AG04450 (cell line): Measurements from ENCODE around the gene PLXNA4. TPM values are rescaled to one million over a fixed set of nuclear protein-coding genes. Genes with fewer than 3 reads are reported as not detected.

ENCODE experiments used
- CTCF ChIA-PET: fragments of 300-600, 350-600 bp; formaldehyde crosslinking; extraction: SDS; loops from one replicate; lab custom pipeline; 2022; ENCODE audit warnings: antibody characterized with exemption, inconsistent platforms; lab: Charles Lee
- POLR2A ChIA-PET: fragments of 350-600 bp; formaldehyde crosslinking; extraction: SDS; loops from one replicate; lab custom pipeline; 2021; ENCODE audit warnings: antibody characterized with exemption, inconsistent platforms; lab: Yijun Ruan, JAX
- DNase-seq: peaks from one replicate; pipeline ENCODE4 v3.0.0-alpha.2; 2011; ENCODE audit warnings: low read depth, low spot score
- H3K27ac ChIP-seq: one replicate; pipeline ENCODE4 v1.5.1; 2012; ENCODE audit warnings: low read depth, low read length, control low read depth
- H3K27me3 ChIP-seq: one replicate; pipeline ENCODE4 v1.6.0; 2012; ENCODE audit warnings: low read length; ENCODE audit not compliant: control insufficient read depth, insufficient read depth
- H3K4me3 ChIP-seq: 2 replicates; pipeline ENCODE4 v1.5.1; 2011; ENCODE audit warnings: mild to moderate bottlenecking, low read depth, low read length, control low read depth
- H3K9me3 ChIP-seq: 2 replicates; pipeline ENCODE4 v1.5.1; 2012; ENCODE audit warnings: low read length; ENCODE audit not compliant: control insufficient read depth, insufficient read depth
- CTCF ChIP-seq: IDR thresholded peaks from 2 replicates; pipeline ENCODE4 v1.5.1; 2011; ENCODE audit warnings: low read depth, low read length, control low read depth, inconsistent platforms
- polyA plus RNA-seq: library from polyadenylated mRNA; depleted of rRNA; stranded (reverse); fragments of >200 nt; gene quantifications from 2 replicates; pipeline ENCODE4 v1.2.3, GENCODE V29; 2011

Gene PLXNA4
- polyA plus RNA-seq, 1 experiment: 0.05 TPM

- H3K4me3 ChIP-seq: no peak overlapping the region
- no peak overlapping the region for H3K27ac ChIP-seq
- ChIA-PET POLR2A (no interaction called here), CTCF (no interaction called here)
- H3K27me3 ChIP-seq: no peaks in the 10 kb centered on the region
- TF ChIP-seq CTCF: no peak
- H3K9me3 ChIP-seq: no peaks in the 10 kb centered on the region
- no peak for DNase-seq
Measured at GRCh38 chr7:132141109-132141508, 435.2 kb downstream of the PLXNA4 start.

- no peak overlapping the region for H3K4me3 ChIP-seq
- CTCF ChIA-PET: no interaction called here
- no peaks in the 10 kb centered on the region for H3K27me3 ChIP-seq
- DNase-seq: no peak
- no peak for TF ChIP-seq CTCF
- no peak overlapping the region for H3K27ac ChIP-seq
- POLR2A ChIA-PET: no interaction called here
- no peaks in the 10 kb centered on the region for H3K9me3 ChIP-seq
Measured at GRCh38 chr7:132140341-132140740, 435.9 kb downstream of the PLXNA4 start.

GRCh38 chr7:132138817-132139216 is 437.5 kb downstream of the PLXNA4 start:
- Histone ChIP-seq H3K27ac (no peak overlapping the region), H3K27me3 (no peaks in the 10 kb centered on the region), H3K9me3 (no peaks in the 10 kb centered on the region), H3K4me3 (no peak overlapping the region)
- ChIA-PET CTCF (no interaction called here), POLR2A (no interaction called here)
- no peak for TF ChIP-seq CTCF
- DNase-seq: no peak

- Histone ChIP-seq H3K27me3 (no peaks in the 10 kb centered on the region), H3K9me3 (no peaks in the 10 kb centered on the region), H3K4me3 (no peak overlapping the region), H3K27ac (no peak overlapping the region)
- ChIA-PET CTCF (no interaction called here), POLR2A (no interaction called here)
- DNase-seq: no peak
- TF ChIP-seq CTCF: no peak
Measured at GRCh38 chr7:132137681-132138080, 438.6 kb downstream of the PLXNA4 start.

GRCh38 chr7:132135746-132136385 is 440.4 kb downstream of the PLXNA4 start:
- no peak overlapping the region for H3K4me3 ChIP-seq
- no peak for TF ChIP-seq CTCF
- no peak for DNase-seq
- H3K27me3 ChIP-seq: no peaks in the 10 kb centered on the region
- H3K9me3 ChIP-seq: no peaks in the 10 kb centered on the region
- POLR2A ChIA-PET: no interaction called here
- no peak overlapping the region for H3K27ac ChIP-seq
- CTCF ChIA-PET: no interaction called here
